ENCODE data around the gene RHBDD1.

Gene RHBDD1

GRCh38 chr2:227010433-227010832 is 174.6 kb downstream of the RHBDD1 start:
- no peak overlapping the region for H2AK5ac ChIP-seq (ENCODE audit: low read length)
- H2BK5ac ChIP-seq (ENCODE audit: low read length) = no peak overlapping the region
- H4K5ac ChIP-seq (ENCODE audit: low read length) = no peak overlapping the region
- no peak overlapping the region for H3K18ac ChIP-seq (ENCODE audit: low read length)
- H3K4me3 ChIP-seq (ENCODE audit: low read length) = no peak overlapping the region
- WGBS (ENCODE audit: extremely low coverage, insufficient coverage, low lambda C conversion rate) = no CpG with 5 or more reads among the region's 3 CpGs
- no peak overlapping the region for H2BK120ac ChIP-seq (ENCODE audit: low read depth, low read length)
- H3K36me3 ChIP-seq (ENCODE audit: control insufficient read depth, insufficient read depth, low read length) = no peaks in the 10 kb centered on the region
- DNase-seq = no peak
- H3K4me1 ChIP-seq (ENCODE audit: control insufficient read depth, low read depth, low read length) = no peaks in the 10 kb centered on the region
- no peak overlapping the region for H2BK15ac ChIP-seq (replicated peaks; ENCODE audit: low read depth)
- H3K4ac ChIP-seq (ENCODE audit: low read depth, low read length) = no peak overlapping the region
- H3K79me2 ChIP-seq (ENCODE audit: control insufficient read depth, insufficient read depth, low read length) = no peaks in the 10 kb centered on the region
- no peak overlapping the region for H4K8ac ChIP-seq (ENCODE audit: low read depth, low read length)
- no peak overlapping the region for H3K27ac ChIP-seq (ENCODE audit: low read depth, low read length)
- H3K27me3 ChIP-seq (ENCODE audit: insufficient read depth, low read length, poor library complexity) = no peaks in the 10 kb centered on the region
- no peak overlapping the region for H3K9ac ChIP-seq (ENCODE audit: low read length)
- no peak overlapping the region for H3K4me2 ChIP-seq (ENCODE audit: low read length)
- H3K79me1 ChIP-seq (ENCODE audit: low read length) = no peaks in the 10 kb centered on the region
- no peak overlapping the region for H3K23ac ChIP-seq (ENCODE audit: low read length)
- H3K56ac ChIP-seq (ENCODE audit: low read length) = no peak overlapping the region

GRCh38 chr2:227013330-227013729 is 177.5 kb downstream of the RHBDD1 start:
- no peak overlapping the region for H3K56ac ChIP-seq (ENCODE audit: low read length)
- H2BK15ac ChIP-seq (replicated peaks; ENCODE audit: low read depth) = no peak overlapping the region
- H4K5ac ChIP-seq (ENCODE audit: low read length) = no peak overlapping the region
- WGBS (ENCODE audit: extremely low coverage, insufficient coverage, low lambda C conversion rate) = no CpG with 5 or more reads among the region's 9 CpGs
- no peaks in the 10 kb centered on the region for H3K79me1 ChIP-seq (ENCODE audit: low read length)
- no peak overlapping the region for H3K4me3 ChIP-seq (ENCODE audit: low read length)
- no peak overlapping the region for H3K23ac ChIP-seq (ENCODE audit: low read length)
- H3K9ac ChIP-seq (ENCODE audit: low read length) = no peak overlapping the region
- no peak overlapping the region for H4K8ac ChIP-seq (ENCODE audit: low read depth, low read length)
- H2BK5ac ChIP-seq (ENCODE audit: low read length) = no peak overlapping the region
- H2BK120ac ChIP-seq (ENCODE audit: low read depth, low read length) = no peak overlapping the region
- no peak overlapping the region for H3K27ac ChIP-seq (ENCODE audit: low read depth, low read length)
- H3K36me3 ChIP-seq (ENCODE audit: control insufficient read depth, insufficient read depth, low read length) = no peaks in the 10 kb centered on the region
- DNase-seq = no peak
- no peak overlapping the region for H3K18ac ChIP-seq (ENCODE audit: low read length)
- no peak overlapping the region for H3K4me2 ChIP-seq (ENCODE audit: low read length)
- no peak overlapping the region for H2AK5ac ChIP-seq (ENCODE audit: low read length)
- no peaks in the 10 kb centered on the region for H3K27me3 ChIP-seq (ENCODE audit: insufficient read depth, low read length, poor library complexity)
- H3K79me2 ChIP-seq (ENCODE audit: control insufficient read depth, insufficient read depth, low read length) = no peaks in the 10 kb centered on the region
- H3K4me1 ChIP-seq (ENCODE audit: control insufficient read depth, low read depth, low read length) = no peaks in the 10 kb centered on the region
- H3K4ac ChIP-seq (ENCODE audit: low read depth, low read length) = no peak overlapping the region

- no peak overlapping the region for H2AK5ac ChIP-seq (ENCODE audit: low read length)
- no peaks in the 10 kb centered on the region for H3K79me2 ChIP-seq (ENCODE audit: control insufficient read depth, insufficient read depth, low read length)
- no peaks in the 10 kb centered on the region for H3K36me3 ChIP-seq (ENCODE audit: control insufficient read depth, insufficient read depth, low read length)
These were observed 178.0 kb downstream of the RHBDD1 start for GRCh38 chr2:227013881-227014280.

DNA sequence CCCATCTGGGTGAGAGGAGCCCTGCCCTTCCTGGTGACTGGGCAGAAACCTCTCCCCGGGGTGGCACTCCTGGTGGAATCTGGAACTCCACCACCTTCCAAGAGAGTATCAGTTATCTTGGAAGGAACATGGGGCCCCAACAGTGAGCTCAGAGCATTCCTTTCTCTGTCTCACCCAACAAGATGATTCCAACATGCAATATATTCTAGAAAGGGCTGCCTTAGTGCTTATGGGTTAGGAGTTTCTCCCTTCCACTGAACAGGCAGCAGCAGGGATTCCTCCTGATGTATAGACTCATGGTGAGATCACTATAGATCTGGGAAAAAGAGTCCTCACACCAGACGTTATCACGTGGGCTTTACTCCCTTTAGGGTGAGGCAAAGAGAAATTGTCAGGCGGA is 181.0 kb downstream of the RHBDD1 start:
- Histone ChIP-seq H3K4me3 (ENCODE audit: low read length) (no peak overlapping the region), H3K4me2 (ENCODE audit: low read length) (no peak overlapping the region), H3K79me1 (ENCODE audit: low read length) (no peaks in the 10 kb centered on the region), H3K27me3 (ENCODE audit: insufficient read depth, low read length, poor library complexity) (no peaks in the 10 kb centered on the region), H2BK120ac (ENCODE audit: low read depth, low read length) (no peak overlapping the region), H3K23ac (ENCODE audit: low read length) (no peak overlapping the region), H3K36me3 (ENCODE audit: control insufficient read depth, insufficient read depth, low read length) (no peaks in the 10 kb centered on the region), H3K4me1 (ENCODE audit: control insufficient read depth, low read depth, low read length) (no peaks in the 10 kb centered on the region), H3K56ac (ENCODE audit: low read length) (no peak overlapping the region), H2AK5ac (ENCODE audit: low read length) (no peak overlapping the region), H4K5ac (ENCODE audit: low read length) (no peak overlapping the region), H3K79me2 (ENCODE audit: control insufficient read depth, insufficient read depth, low read length) (no peaks in the 10 kb centered on the region), H2BK5ac (ENCODE audit: low read length) (no peak overlapping the region), H3K27ac (ENCODE audit: low read depth, low read length) (no peak overlapping the region), H4K8ac (ENCODE audit: low read depth, low read length) (no peak overlapping the region), H3K9ac (ENCODE audit: low read length) (no peak overlapping the region), H3K4ac (ENCODE audit: low read depth, low read length) (no peak overlapping the region), H3K18ac (ENCODE audit: low read length) (no peak overlapping the region), H2BK15ac (replicated peaks; ENCODE audit: low read depth) (no peak overlapping the region)
- DNase-seq = no peak
- WGBS (ENCODE audit: extremely low coverage, insufficient coverage, low lambda C conversion rate) = no CpG with 5 or more reads among the region's 4 CpGs

More at GRCh38 chr2:227013881-227014280, 178.0 kb downstream of the RHBDD1 start:
- Histone ChIP-seq H3K27me3 (ENCODE audit: insufficient read depth, low read length, poor library complexity) (no peaks in the 10 kb centered on the region), H2BK120ac (ENCODE audit: low read depth, low read length) (no peak overlapping the region), H3K4me1 (ENCODE audit: control insufficient read depth, low read depth, low read length) (no peaks in the 10 kb centered on the region), H4K5ac (ENCODE audit: low read length) (no peak overlapping the region), H3K9ac (ENCODE audit: low read length) (no peak overlapping the region), H3K4me2 (ENCODE audit: low read length) (no peak overlapping the region), H3K18ac (ENCODE audit: low read length) (no peak overlapping the region), H3K4me3 (ENCODE audit: low read length) (no peak overlapping the region), H3K27ac (ENCODE audit: low read depth, low read length) (no peak overlapping the region), H2BK15ac (replicated peaks; ENCODE audit: low read depth) (no peak overlapping the region), H3K4ac (ENCODE audit: low read depth, low read length) (no peak overlapping the region), H4K8ac (ENCODE audit: low read depth, low read length) (no peak overlapping the region), H3K56ac (ENCODE audit: low read length) (no peak overlapping the region), H3K79me1 (ENCODE audit: low read length) (no peaks in the 10 kb centered on the region), H3K23ac (ENCODE audit: low read length) (no peak overlapping the region), H2BK5ac (ENCODE audit: low read length) (no peak overlapping the region)
- no peak for DNase-seq
- WGBS (ENCODE audit: extremely low coverage, insufficient coverage, low lambda C conversion rate) = no CpG with 5 or more reads among the region's 8 CpGs

DNA sequence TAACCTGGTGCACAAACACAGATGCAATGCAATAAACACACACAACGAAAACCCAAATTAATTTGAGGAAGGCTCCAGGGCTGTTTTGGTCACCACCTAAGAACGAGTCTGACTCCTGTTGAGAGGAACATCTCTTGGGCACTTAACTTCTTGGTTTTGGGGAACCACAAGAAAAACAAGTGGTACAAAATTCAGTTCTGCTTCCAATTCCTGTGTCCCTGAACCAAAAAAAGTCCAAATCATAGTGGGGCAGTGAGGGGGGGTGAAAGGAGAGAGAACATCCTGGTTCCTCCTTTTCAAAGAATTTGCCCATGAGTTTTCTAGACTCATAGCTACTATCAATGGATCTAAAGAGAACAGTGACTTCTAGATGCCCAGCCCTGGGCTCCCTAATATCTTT is 184.6 kb downstream of the RHBDD1 start:
- no peak overlapping the region for H3K27ac ChIP-seq (ENCODE audit: low read depth, low read length)
- H2AK5ac ChIP-seq (ENCODE audit: low read length) = no peak overlapping the region
- no peak overlapping the region for H3K18ac ChIP-seq (ENCODE audit: low read length)
- no peak overlapping the region for H4K5ac ChIP-seq (ENCODE audit: low read length)
- H3K36me3 ChIP-seq (ENCODE audit: control insufficient read depth, insufficient read depth, low read length) = no peaks in the 10 kb centered on the region
- H3K79me1 ChIP-seq (ENCODE audit: low read length) = no peaks in the 10 kb centered on the region
- DNase-seq = no peak
- no peak overlapping the region for H2BK120ac ChIP-seq (ENCODE audit: low read depth, low read length)
- no CpG with 5 or more reads among the region's 2 CpGs for WGBS (ENCODE audit: extremely low coverage, insufficient coverage, low lambda C conversion rate)
- H3K56ac ChIP-seq (ENCODE audit: low read length) = no peak overlapping the region
- H3K4ac ChIP-seq (ENCODE audit: low read depth, low read length) = no peak overlapping the region
- H3K4me3 ChIP-seq (ENCODE audit: low read length) = no peak overlapping the region
- H3K4me2 ChIP-seq (ENCODE audit: low read length) = no peak overlapping the region
- no peak overlapping the region for H4K8ac ChIP-seq (ENCODE audit: low read depth, low read length)
- H3K23ac ChIP-seq (ENCODE audit: low read length) = no peak overlapping the region
- no peaks in the 10 kb centered on the region for H3K4me1 ChIP-seq (ENCODE audit: control insufficient read depth, low read depth, low read length)
- no peaks in the 10 kb centered on the region for H3K79me2 ChIP-seq (ENCODE audit: control insufficient read depth, insufficient read depth, low read length)
- no peaks in the 10 kb centered on the region for H3K27me3 ChIP-seq (ENCODE audit: insufficient read depth, low read length, poor library complexity)
- H2BK15ac ChIP-seq (replicated peaks; ENCODE audit: low read depth) = no peak overlapping the region
- H2BK5ac ChIP-seq (ENCODE audit: low read length) = no peak overlapping the region
- H3K9ac ChIP-seq (ENCODE audit: low read length) = no peak overlapping the region

DNA sequence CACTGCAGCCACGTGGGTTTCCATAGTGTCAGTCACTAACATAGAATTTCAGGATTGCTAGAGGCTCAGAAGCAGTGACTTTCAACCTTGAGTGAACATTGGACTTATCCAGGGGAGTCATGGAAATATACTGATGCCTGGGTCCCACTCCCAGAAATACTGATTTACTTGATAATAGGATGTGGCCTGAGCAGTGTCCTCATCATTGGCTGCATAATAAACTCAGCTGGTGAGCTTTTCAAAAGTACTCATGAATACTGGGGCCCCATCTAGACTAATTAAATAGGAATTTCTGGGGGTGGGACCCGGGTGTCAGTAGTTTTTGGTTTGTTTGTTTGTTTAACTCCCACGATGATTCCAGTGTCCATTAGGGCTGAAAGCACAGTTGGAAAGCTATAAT is 186.8 kb downstream of the RHBDD1 start:
- Histone ChIP-seq H3K23ac (ENCODE audit: low read length) (no peak overlapping the region), H3K18ac (ENCODE audit: low read length) (no peak overlapping the region), H4K5ac (ENCODE audit: low read length) (no peak overlapping the region), H2BK15ac (replicated peaks; ENCODE audit: low read depth) (no peak overlapping the region), H2BK120ac (ENCODE audit: low read depth, low read length) (no peak overlapping the region), H3K56ac (ENCODE audit: low read length) (no peak overlapping the region), H3K36me3 (ENCODE audit: control insufficient read depth, insufficient read depth, low read length) (no peaks in the 10 kb centered on the region), H3K4me2 (ENCODE audit: low read length) (no peak overlapping the region), H3K9ac (ENCODE audit: low read length) (no peak overlapping the region), H4K8ac (ENCODE audit: low read depth, low read length) (peak overlapping the region; percentile 39), H3K4me3 (ENCODE audit: low read length) (no peak overlapping the region), H3K4me1 (ENCODE audit: control insufficient read depth, low read depth, low read length) (no peaks in the 10 kb centered on the region), H3K27ac (ENCODE audit: low read depth, low read length) (no peak overlapping the region), H2AK5ac (ENCODE audit: low read length) (no peak overlapping the region), H3K79me1 (ENCODE audit: low read length) (no peaks in the 10 kb centered on the region), H2BK5ac (ENCODE audit: low read length) (no peak overlapping the region), H3K79me2 (ENCODE audit: control insufficient read depth, insufficient read depth, low read length) (no peaks in the 10 kb centered on the region), H3K27me3 (ENCODE audit: insufficient read depth, low read length, poor library complexity) (no peaks in the 10 kb centered on the region), H3K4ac (ENCODE audit: low read depth, low read length) (no peak overlapping the region)
- WGBS (ENCODE audit: extremely low coverage, insufficient coverage, low lambda C conversion rate) = no CpG with 5 or more reads among the region's 3 CpGs
- DNase-seq = no peak
